NCI-H146 treated with DMSO at 0.1 percent for 48 hours (cell line): Measurements from ENCODE around the gene UPK1B.
"Not testable (repeated sequence)": the region's sequence is repeated elsewhere in the genome, so short reads cannot be mapped to it uniquely, and the experiment has no call there.

ENCODE experiments used
- DNase-seq: peaks from one replicate; lab custom pipeline; 2025; ENCODE audit not compliant: unreplicated experiment; lab: John Stamatoyannopoulos, UW

The UPK1B gene

DNA sequence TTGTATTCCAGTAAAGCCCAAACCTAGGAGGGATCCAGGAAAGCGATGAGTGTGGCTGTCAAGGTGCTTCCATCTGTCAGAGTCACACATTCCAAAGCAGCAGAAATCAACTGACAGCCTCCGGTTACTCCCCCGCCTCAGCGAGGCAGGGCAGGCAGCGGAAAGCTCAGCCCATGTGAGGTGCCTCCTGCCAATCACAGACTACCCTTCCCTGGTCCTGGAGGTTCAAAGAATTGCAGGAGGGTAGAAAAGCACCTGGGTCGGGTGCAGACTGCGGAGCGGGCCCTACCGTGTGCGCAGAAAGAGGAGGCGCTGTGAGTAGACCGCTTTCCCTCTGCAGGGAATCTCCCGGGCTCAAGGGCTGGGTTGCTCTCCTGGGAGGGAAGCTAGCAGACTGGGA lies at the start of gene UPK1B:
Gene UPK1B, plus strand, starts transcription at position 274 of the 400 bp plus-strand sequence. CDS start 13,144 bp downstream, outside the sequence.
- no peak for DNase-seq

DNA sequence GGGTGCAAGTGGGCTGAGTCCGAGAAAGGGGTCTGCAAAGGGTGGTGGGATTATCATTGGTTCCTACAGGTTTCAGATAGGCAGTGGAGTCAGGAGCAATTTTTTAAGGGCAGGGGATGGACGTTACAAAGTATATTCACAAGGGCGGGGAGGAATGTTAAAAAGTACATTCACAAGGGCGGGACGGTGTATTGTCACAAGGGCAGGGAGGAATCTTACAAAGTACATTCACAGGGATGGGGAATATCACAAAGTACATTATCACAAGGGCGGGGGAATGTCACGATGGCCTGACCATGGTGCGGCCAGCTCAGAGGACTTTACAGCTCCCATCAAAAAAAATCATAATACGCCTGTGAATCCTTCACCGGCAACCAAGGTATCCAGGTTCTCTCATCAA lies 48.1 kb upstream of the UPK1B start:
- DNase-seq: no peak

DNA sequence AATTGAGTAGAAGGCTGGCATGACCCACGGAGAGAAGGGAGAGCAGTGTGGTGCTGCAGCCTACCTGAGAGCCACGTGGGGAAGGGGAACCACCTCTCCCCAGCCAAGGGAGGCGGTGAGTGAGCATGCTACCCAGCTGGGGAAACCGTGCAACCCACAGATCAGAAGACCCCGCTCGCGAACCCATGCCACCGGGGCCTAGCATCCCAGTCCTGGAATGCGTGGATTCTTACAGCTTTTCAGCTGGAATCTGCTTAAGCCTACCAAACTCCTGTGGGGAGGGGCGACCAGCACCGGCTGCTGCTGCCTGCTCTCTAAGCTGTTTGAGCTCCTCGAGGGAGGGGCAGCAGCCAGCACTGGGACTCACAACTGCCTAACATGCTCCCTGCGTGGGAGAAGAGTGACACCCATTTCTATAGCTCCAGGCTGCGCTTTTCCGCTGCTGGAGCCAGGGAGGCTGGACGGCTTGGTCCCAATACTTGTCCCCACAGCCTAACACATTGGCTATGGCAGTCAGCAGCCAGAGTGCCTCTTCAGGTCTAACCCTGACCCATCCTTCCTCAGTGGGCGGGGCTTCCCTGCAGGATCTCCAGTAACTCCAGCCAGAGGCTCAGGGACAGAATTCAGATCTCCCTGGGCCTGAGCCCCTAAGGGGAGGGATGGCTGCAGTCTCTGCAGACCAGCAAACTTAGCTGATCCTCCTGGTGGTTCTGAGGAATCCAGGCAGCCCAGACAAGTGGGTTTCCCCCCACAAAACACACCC lies 47.5 kb upstream of the UPK1B start:
- DNase-seq: no peak

DNA sequence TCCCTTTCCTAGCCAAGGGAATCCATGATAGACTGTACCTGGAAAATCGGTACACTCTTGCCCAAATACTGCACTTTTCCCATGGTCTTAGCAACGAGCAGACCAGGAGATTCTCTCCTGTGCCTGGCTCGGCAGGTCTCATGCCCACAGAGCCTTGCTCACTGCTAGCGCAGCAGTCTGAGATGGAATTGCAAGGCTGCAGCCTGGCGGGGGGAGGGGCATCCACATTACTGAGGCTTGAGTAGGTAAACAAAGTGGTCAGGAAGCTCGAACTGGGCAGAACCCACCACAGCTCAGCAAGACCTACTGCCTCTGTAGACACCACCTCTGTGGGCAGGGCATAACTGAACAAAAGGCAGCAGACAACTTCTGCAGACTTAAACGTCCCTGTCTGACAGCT lies 43.1 kb upstream of the UPK1B start:
- DNase-seq: not testable (repeated sequence)

DNA sequence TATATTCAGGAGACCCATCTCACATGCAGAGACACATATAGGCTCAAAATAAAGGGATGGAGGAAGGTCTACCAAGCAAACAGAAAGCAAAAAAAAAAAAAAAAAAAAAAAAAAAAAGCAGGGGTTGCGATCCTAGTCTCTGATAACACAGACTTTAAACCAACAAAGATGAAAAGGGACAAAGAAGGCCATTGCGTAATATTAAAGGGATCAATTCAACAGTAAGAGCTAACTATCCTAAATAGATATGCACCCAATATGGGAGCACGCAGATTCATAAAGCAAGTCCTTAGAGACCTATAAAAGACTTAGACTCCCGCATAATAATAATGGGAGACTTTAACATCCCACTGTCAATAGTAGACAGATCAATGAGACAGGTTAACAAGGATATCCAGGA lies 41.1 kb upstream of the UPK1B start:
- not testable (repeated sequence) for DNase-seq

DNA sequence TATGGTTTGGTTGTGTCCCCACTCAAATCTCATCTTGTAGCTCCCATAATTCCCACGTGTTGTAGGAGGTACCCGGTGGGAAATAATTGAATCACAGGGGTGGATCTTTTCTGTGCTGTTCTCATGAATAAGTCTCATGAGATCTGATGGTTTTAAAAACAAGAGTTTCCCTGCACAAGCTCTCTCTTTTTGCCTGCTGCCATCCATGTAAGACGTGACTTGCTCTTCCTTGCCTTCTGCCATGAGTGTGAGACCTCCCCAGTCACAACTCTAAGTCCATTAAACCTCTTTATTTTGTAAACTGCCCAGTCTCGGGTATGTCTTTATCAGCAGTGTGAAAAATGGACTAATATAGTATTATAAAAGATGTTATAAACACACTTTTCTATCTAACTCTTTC lies 34.0 kb upstream of the UPK1B start:
- DNase-seq: not testable (repeated sequence)

DNA sequence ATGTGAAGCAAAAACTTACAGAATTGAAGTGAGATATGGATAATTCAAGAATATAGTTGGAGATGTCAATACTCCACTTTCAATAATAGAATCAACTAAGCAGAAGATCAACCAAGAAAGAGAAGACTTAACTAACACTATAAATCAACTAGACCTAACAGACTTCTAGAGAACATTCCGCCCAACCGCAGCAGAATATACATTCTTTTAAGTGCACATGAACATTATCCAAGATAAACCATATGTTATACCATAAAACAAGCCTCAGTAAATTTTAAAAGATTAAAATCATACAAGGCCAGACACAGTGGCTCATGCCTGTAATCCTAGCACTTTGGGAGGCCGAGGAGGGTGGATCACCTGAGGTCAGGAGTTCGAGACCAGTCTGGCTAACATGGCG lies 32.9 kb upstream of the UPK1B start:
- DNase-seq: no peak

DNA sequence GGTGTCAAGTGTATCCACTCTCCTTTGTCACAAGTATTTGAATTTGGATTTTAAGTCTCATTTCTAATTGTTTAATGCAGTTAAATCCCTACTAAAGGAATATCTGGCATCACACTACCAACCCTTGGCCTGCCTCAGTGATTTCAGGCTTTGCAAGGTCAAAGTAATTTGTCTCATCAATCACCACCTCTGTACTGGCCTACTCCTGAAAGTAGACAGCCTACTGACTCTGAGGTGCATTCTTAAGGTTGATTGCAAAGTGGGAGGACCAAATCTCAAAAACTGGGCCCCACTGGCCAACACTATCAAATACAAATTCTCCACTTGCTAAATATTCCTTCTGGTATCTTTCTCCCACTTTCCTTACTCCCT lies 28.3 kb upstream of the UPK1B start:
- DNase-seq: no peak

DNA sequence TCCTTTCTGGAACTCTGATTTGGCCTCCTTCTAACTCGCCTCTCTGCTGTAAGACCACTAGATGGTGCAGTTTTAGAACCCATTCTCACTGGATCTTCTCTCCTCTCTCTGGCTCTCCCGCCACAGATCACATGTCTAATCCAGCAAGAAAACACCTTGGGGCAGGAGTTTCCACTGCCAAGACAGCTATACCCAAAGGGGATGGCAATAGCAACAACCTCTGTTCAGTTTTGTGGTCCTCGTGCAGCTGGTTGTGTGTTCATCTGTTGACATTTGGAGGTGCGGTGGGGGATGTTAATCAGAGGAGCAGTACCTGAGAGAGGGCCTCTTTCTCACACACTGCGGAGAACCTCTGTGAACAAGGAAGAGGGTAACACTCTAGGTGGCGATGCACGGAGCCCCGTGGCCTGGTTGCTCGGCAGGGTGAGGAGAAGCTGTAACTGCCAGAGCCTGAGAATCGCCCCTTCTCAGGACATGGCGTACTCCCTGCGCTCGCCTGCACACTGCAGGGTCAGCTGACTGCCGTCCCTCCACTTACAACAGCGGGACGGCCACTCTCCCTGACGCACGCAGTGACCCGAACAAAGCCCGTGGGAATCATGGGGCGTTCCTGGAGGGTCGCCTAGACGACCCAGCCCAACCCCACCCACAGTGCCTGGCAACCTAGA lies 27.8 kb upstream of the UPK1B start, which contains the start of gene TEX55:
Gene TEX55, plus strand, starts transcription at position 666 of the 668 bp plus-strand sequence. CDS start 25 bp downstream, outside the sequence.
- peak; percentile 87 for DNase-seq

DNA sequence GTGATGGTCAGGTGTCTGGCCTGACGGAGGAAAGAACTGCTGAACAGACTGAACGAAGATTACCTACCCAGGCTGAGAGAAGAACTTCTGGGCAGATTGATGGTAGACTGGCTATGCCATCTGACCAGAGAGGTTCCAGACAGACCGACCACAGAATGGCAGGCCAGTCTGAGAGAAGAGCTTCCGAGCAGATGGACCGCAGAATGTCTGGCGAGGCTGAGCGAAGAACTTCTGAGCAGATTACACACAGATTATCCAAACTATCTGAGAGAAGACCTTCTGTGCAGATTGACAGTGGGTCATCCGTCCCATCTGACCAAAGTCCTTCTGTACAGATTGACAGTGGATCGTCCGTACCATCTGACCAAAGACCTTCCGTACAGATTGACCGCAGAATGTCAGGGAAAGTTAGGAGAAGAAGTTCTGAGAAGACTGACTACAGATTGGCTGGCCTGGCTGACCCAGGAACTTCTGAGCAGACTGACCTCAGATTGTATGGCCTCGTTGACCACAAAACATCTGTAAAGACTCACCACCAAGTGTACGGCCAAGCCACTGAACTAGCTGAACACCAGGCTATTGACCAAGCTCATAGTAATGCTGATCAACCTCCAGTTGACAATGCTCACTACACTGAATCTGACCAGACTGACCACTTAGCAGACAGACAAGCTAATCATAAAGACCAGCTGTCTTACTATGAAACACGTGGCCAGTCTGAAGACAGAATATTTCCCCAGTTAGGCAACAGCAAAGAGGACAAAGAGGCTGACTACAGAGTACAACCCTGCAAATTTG lies 26.6 kb upstream of the UPK1B start:
- no peak for DNase-seq

DNA sequence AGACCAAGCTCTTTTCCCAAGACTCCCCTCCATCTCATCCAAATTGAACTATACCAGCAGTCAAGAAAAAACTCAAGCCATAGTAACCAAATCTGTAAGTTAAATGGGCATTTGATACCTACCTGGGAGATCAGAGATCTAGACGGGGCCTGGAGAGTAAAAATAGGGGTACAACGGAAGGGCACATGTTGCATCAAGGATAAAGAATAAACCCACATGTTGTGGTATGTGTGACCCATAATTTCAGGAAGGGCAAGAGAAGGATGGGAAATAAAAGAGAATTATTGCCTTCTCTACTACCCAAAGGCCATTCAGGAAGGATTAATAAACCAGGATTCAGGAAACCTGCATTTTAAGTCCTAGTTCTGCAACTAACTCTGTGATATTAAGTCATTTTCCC lies 25.9 kb upstream of the UPK1B start:
- DNase-seq: no peak

DNA sequence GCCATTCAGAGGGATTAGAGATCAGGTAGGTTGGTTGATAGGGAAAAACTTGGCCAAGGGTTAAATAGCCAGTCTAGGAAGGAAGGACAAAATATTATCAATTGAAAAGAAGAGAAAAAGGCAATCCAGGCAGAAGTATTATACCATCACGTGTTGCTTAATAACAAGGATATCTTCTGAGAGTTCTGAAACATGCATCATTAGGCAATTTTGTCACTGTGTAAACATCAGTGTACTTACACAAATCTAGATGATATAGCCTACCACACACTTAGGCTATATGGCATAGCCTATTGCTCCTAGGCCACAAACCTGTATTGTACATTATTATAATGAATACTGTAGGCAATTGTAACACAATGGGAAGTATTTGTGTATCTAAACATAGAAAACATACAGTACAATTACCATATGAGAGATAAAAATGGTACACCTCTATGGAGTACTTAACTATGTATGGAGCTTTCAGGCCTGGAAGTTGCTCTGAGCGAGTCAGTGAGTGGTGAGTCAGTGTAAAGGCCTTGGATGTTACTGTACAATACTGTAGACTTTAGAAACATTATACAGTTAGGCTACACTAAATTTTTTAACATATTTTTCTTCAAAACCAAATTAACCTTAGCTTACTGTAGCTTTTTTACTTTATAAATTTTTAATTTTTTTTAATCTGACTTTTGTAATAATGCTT lies 24.8 kb upstream of the UPK1B start:
- no peak for DNase-seq

DNA sequence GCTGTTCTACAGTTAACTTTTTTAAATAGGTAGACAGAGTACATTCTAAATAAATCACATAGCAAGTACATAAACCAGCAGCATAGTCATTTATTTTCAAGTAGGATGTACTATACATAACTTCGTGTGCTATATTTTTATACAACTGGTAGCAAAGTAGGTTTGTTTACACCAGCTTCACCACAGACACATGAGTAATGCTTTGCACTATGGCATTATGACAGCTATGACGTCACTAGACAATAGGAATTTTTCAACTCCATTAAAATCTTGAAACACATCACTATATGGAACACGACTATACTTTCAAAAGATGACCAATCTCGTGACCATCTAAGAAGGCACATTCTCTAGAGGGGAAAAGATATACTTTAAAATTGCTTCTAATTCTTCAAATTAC lies 23.9 kb upstream of the UPK1B start:
- no peak for DNase-seq

DNA sequence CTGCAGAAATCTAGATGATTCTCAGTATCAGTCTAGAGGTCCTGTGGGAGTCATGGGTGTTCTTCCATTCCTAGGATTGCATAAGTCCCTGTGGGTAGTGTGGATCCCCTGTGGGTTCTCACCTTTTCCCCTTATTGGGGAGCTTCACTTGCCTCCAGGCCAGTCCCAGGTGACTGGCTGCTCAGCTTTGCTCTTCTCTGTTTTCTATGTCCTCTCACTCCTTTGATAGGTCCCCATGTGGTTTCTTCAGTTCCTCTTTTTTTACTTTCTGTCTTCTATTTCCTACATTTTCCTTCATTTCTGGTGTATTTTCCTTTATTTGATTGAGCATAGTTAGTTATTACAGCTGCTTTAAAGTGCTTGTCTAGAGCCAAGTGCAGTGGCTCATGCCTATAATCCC lies 16.5 kb upstream of the UPK1B start:
- no peak for DNase-seq

DNA sequence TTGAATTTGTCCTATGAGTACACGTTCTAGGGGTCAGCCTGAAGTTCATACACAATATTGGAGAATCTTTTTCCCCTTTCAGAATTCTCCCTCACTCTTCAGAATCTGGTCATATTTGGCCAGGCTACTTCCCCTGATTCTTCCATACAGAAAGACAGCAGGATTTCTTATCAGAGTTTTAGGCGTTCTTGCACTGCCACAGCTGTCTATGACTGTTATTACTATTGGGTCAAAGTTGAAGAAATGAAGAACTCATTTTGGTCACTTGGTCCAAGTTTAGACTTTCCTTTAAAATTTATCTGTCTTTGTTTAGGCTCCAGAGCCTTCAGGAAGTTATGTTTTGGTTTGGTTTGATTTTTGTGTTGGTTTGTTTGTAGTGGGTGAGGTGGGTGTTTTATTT lies 15.4 kb upstream of the UPK1B start:
- DNase-seq: no peak

DNA sequence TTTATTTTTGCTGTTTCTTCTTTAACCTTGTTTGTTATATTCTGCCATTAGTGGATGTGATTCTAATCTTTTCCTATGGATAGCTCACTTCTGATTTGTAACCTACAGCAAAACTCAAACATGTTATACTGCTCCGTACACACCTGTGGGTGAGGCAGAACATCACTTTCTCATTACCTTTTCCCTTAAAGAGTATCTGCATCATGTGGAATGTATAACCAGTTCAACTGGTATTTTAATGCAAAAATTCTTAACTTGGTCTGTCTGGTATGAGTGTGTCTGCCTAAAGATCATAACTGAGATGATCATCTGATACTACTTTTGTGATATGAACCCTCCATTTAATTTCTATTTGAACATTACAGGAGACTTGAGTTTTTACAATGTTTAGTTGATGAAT lies 13.0 kb upstream of the UPK1B start:
- DNase-seq: no peak

DNA sequence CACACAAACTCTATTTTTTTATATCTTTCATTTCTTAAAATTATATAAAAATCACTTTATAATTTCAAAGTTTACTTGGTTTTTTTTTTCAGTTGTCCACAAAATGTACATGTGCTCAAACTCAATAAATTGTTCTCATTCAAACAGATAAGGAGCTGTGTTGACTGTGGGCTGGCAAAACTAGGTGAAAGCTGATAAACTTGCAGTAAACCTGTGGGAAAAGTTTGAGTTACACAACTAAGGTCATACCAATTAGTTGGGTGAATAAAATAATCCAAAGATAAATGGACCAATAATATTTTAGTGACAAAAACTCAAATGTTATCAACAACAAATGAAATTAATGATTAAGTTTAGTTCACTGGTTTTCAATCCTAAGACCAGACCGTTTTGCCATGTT lies 12.6 kb upstream of the UPK1B start:
- DNase-seq: no peak

DNA sequence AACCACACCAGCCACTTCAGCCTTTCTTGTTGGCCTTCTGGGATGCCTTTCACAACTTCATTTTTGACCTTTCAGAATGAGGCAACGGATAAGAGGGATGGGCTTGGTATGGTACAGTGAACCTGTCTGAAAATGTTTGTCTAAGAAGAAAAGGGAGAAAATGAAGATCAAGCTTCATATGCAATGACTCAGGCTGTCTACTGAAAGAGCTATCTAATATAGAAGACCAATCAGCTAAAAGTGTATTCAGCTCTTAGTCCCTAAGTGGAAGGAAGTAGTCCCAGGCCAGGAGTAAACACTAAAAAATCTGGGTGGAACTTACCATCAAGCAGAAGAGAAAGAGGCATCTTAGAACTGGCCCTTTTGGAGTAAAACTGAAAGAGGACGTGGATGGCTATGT lies 12.2 kb upstream of the UPK1B start:
- no peak for DNase-seq

DNA sequence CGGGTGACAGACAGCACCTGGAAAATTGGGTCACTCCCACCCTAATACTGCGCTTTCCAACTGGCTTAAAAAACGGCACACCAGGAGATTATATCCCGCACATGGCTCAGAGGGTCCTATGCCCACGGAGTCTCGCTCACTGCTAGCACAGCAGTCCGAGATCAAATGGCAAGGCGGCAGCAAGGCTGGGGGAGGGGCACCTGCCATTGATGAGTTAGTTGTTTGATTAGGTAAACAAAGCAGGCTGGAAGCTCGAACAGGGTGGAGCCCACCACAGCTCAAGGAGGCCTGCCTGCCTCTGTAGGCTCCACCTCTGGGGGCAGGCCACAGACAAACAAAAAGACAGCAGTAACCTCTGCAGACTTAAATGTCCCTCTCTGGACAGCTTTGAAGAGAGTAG lies 8.7 kb upstream of the UPK1B start:
- DNase-seq: not testable (repeated sequence)

DNA sequence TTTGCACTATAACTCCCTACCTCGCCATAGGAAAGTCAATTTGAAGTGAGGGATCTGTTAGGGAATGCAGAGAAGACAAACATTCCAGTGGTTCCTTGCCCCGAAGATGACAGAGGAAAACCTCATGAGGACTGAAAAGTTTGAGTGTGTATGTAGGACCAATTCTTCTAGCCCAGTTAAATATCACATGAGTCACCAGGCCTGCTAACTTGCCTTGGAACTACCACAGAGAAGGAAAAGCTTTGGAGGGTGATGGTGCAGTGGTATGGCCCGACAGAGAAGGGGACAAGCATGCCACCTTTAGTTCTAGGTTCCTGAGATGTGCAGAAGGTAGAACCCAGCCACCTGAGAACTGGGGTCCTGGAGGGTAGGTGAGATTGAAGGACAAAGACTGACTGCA lies 2.6 kb upstream of the UPK1B start:
- no peak for DNase-seq
